KOPT-K1 (cell line): Measurements from ENCODE around the gene SEC61G.

ENCODE experiments used
- H3K27ac ChIP-seq: fragments of 200-600 bp; sonication (generic); 2 replicates; pipeline ENCODE4 v1.5.1; 2016; ENCODE audit warnings: antibody characterized with exemption, mild to moderate bottlenecking, low read depth, low read length; ENCODE audit not compliant: poor library complexity, severe bottlenecking
- H3K36me3 ChIP-seq: fragments of 200-600 bp; sonication (generic); 2 replicates; pipeline ENCODE4 v1.5.1; 2017; ENCODE audit warnings: antibody characterized with exemption, mild to moderate bottlenecking, low read length, moderate library complexity; ENCODE audit not compliant: insufficient read depth
- H3K9me3 ChIP-seq: fragments of 200-600 bp; sonication (generic); 2 replicates; pipeline ENCODE4 v1.5.1; 2017; ENCODE audit warnings: antibody characterized with exemption, low read length, mild to moderate bottlenecking; ENCODE audit not compliant: insufficient read depth, poor library complexity, severe bottlenecking

The SEC61G gene

GRCh38 chr7:54778696-54779540 lies 19.9 kb upstream of the SEC61G start:
- no peaks in the 10 kb centered on the region for H3K36me3 ChIP-seq
- peaks cover 29% of the 10 kb centered on the region for H3K9me3 ChIP-seq
- H3K27ac ChIP-seq: no peak overlapping the region

GRCh38 chr7:54778166-54778565 lies 19.2 kb upstream of the SEC61G start:
- H3K27ac ChIP-seq: no peak overlapping the region
- H3K9me3 ChIP-seq: peaks cover 29% of the 10 kb centered on the region
- no peaks in the 10 kb centered on the region for H3K36me3 ChIP-seq

DNA sequence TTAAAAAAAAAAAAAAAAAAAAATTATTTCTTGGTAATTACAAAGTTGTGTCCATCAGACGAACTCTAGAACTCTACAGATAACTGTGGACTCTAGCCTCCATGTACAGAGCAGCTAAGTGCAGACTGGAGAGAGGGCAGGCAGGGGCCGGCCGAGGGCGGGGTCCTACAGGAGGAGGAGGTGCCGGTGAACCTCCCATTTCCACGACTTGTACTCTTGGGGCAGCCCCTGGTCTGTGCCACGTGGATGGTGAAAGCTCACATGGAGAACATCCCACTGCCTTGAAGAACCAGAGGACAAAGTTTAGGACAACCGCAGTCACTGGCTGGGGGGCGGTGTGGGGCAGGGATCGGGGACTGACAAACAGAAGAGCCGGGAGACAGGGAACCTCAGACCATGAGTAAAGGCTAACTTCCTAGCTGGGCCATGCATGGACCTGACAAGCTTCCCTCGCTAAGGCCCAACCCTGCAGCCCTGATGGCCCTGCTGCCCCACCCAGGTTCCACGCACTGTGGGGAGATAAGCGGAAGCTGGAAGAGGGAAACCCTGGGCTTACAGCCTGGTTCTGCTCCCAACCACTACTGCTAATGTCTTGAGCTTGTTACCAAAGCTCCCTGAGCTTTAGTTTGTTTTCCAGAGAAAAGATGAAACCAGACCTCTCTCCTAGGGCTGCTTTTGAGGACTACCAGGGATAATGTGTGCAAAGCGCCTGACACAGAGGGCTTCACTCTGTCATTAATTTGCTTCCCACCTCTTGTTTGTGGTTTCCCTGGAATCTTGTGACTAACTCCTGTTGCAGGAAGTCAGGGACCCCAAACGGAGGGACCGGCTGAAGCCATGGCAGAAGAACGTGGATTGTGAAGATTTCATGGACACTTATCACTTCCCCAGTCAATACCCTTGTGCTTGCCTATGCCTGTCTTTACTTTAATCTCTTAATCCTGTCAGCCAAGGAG lies 16.1 kb upstream of the SEC61G start:
- no peak overlapping the region for H3K27ac ChIP-seq
- H3K9me3 ChIP-seq: peaks cover 29% of the 10 kb centered on the region
- H3K36me3 ChIP-seq: no peaks in the 10 kb centered on the region

DNA sequence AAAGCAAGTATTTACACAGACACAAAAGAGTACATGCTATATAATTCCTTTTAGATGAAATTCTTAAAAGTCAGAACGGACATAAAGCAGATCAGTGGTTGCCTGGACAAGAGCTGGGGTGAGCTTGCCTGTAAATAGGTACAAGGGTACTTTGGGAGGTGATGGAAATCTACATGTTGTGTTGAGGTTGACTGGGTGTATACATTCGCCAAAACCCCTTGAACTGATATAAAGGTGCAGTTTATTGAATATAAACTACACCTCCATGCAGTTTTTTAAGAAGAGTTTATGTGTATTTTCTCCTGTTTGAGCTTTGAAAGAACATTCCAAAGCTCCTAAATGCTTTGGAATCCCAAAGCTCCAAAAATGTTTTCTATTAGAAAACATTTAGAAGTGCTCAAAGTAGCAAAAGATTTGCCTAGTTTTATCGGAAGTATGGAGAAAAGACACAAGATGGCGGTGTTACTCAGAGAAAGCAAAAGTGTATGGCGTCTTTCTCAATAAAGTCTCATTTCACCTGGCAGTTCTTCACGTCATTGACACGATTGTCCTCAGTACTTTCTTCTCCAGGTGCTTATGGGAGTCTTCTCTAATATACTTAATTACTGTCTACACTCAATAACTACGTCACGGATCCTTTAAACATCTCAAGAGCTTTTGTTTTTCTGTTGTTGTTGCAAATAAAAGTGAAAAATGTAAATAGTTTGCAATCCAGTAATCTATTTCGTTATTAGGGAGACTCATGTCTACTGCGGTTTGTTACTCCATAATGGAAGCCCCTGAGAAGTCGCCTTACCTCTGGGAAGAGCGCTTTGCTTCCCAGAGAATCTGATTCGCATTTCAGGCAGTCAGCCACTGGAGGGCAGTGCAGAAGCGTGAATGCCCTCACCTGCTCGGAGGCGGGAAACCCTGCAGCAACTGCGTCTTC lies 14.7 kb upstream of the SEC61G start:
- Histone ChIP-seq H3K9me3 (peaks cover 29% of the 10 kb centered on the region), H3K27ac (no peak overlapping the region), H3K36me3 (no peaks in the 10 kb centered on the region)

- Histone ChIP-seq H3K36me3 (no peaks in the 10 kb centered on the region), H3K9me3 (no peaks in the 10 kb centered on the region), H3K27ac (no peak overlapping the region)
These were observed 10.2 kb upstream of the SEC61G start for GRCh38 chr7:54769203-54769602.

GRCh38 chr7:54764861-54765260 lies 5.8 kb upstream of the SEC61G start:
- H3K36me3 ChIP-seq: no peaks in the 10 kb centered on the region
- H3K27ac ChIP-seq: no peak overlapping the region
- H3K9me3 ChIP-seq: no peaks in the 10 kb centered on the region

- peaks cover 38% of the 10 kb centered on the region for H3K36me3 ChIP-seq
- no peaks in the 10 kb centered on the region for H3K9me3 ChIP-seq
- H3K27ac ChIP-seq: peak overlapping the region; percentile 76
These were observed 1.3 kb downstream of the SEC61G start for GRCh38 chr7:54757711-54758110.

- Histone ChIP-seq H3K27ac (no peak overlapping the region), H3K36me3 (peaks cover 80% of the 10 kb centered on the region), H3K9me3 (no peaks in the 10 kb centered on the region)
These were observed 9.8 kb downstream of the SEC61G start for GRCh38 chr7:54749200-54749599.

- Histone ChIP-seq H3K36me3 (peaks cover 60% of the 10 kb centered on the region), H3K9me3 (no peaks in the 10 kb centered on the region), H3K27ac (no peak overlapping the region)
These were observed 11.8 kb downstream of the SEC61G start for GRCh38 chr7:54747234-54747633.

DNA sequence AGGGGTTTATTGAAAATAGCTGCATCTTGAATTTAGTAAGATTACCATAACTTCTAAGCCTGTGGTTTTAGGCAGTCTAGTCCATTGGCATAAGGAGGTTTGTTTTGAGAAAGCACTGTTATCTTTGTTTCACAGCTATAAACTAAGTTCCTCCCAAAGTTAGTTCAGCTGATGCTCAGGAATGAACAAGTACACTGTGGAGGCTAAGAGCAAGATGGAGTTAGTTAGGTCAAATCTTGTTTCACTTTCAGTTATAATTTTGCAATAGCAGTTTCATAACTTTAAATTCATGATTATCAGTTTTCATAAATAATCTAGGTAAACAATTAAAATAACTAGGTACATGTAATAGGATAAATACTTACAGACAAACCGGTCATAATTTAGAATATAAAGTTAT lies 15.4 kb downstream of the SEC61G start:
- Histone ChIP-seq H3K27ac (no peak overlapping the region), H3K36me3 (peaks cover 24% of the 10 kb centered on the region), H3K9me3 (no peaks in the 10 kb centered on the region)

DNA sequence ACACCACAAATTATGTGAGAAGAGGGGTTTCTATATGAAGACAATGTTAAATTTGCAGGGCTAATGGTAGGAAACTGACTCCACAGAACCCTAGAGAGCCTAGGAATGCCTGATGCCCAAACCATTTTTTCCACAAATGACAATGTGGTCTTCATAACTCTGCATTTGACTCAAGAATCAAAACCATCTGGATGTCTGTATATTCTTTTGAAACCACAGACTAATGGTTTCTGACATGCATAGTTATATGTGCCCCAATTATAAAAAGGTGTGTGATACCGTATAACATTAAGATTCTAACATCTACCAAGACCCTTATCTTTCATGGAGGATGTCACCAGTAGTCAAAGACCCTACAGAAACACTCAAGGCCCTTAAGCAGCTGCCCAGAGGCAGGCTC lies 20.3 kb downstream of the SEC61G start:
- no peak overlapping the region for H3K27ac ChIP-seq
- H3K9me3 ChIP-seq: no peaks in the 10 kb centered on the region
- H3K36me3 ChIP-seq: no peaks in the 10 kb centered on the region

DNA sequence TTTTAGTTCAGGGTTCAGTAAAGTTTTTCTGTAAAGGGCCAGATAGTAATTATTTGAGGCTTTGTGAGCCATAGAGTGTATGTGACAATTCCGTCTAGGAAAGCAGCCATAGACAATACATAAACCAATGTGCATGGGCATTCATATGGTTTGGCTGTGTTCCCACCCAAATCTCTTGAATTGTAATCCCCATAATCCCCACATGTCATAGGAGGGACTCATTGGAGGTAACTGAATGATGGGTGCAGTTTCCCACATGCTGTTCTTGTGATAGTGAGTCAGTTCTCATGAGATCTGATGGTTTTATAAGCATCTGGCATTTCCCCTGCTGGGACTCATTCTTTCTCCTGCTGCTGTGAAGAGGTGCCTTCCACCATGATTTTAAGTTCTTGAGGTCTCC lies 29.9 kb downstream of the SEC61G start:
- Histone ChIP-seq H3K9me3 (no peaks in the 10 kb centered on the region), H3K27ac (no peak overlapping the region), H3K36me3 (no peaks in the 10 kb centered on the region)

GRCh38 chr7:54728411-54728810 lies 30.6 kb downstream of the SEC61G start:
- Histone ChIP-seq H3K36me3 (no peaks in the 10 kb centered on the region), H3K27ac (no peak overlapping the region)

GRCh38 chr7:54725255-54725654 lies 33.8 kb downstream of the SEC61G start:
- no peak overlapping the region for H3K27ac ChIP-seq
- no peaks in the 10 kb centered on the region for H3K9me3 ChIP-seq
- H3K36me3 ChIP-seq: no peaks in the 10 kb centered on the region

More at GRCh38 chr7:54728411-54728810, 30.6 kb downstream of the SEC61G start:
- H3K9me3 ChIP-seq: no peaks in the 10 kb centered on the region
